Epithelial cell of esophagus (primary cell): ENCODE data around the gene ROR2.

Experiments
- DNase-seq: peaks from one replicate; pipeline ENCODE4 v3.0.0; 2010; ENCODE audit warnings: low read depth
- H3K4me3 ChIP-seq: 2 replicates; pipeline ENCODE4 v1.5.1; 2011; ENCODE audit warnings: mild to moderate bottlenecking, low read length, control low read depth
- TF ChIP-seq, protein P1 (sequence below): IDR thresholded peaks from 2 replicates; pipeline ENCODE4 v1.5.1; 2011; ENCODE audit warnings: low read depth, mild to moderate bottlenecking, low read length, control low read depth, inconsistent platforms; ENCODE audit not compliant: insufficient read depth; ENCODE audit errors: missing control alignments

The ROR2 gene

GRCh38 chr9:91680106-91680505, 269.9 kb downstream of the ROR2 start:
- DNase-seq: no peak
- no peak overlapping the region for H3K4me3 ChIP-seq
- TF ChIP-seq, protein P1, sequence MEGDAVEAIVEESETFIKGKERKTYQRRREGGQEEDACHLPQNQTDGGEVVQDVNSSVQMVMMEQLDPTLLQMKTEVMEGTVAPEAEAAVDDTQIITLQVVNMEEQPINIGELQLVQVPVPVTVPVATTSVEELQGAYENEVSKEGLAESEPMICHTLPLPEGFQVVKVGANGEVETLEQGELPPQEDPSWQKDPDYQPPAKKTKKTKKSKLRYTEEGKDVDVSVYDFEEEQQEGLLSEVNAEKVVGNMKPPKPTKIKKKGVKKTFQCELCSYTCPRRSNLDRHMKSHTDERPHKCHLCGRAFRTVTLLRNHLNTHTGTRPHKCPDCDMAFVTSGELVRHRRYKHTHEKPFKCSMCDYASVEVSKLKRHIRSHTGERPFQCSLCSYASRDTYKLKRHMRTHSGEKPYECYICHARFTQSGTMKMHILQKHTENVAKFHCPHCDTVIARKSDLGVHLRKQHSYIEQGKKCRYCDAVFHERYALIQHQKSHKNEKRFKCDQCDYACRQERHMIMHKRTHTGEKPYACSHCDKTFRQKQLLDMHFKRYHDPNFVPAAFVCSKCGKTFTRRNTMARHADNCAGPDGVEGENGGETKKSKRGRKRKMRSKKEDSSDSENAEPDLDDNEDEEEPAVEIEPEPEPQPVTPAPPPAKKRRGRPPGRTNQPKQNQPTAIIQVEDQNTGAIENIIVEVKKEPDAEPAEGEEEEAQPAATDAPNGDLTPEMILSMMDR: no peak

DNA sequence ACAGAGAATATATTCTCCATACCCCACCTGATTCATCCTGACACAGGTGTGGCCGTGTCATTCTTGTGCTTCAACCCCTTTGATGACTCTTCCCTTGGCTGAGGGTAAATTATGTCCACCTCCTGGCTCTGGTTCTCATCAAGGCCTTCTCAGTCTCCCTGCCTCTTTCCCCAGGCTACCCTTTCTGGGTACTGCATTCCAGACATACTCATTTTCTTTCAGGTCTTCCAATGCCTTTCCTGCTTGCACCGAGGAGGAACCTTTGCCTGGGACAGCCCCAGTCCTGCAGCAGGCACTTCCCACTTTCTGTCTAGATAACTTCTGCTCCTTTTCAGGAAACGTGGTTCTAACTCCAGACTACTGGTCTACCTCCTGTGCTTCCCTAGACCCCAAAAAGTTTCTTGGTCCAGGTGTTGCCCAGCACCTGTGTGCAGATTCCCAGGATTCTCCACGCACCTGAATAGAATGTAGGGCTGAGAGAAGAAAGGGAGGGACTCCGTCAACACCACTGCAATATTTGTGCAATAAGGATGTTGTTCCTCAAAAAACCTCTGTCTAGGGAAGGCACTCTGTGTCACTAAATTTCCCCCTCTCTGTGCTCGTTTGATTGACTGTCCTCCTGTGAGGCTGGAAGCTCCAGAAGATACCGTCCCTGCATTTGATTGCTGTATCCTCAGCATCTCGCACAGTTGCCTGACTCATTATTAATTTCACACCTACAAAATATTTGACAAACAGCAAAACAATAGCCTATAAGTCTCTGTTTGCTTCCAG, 271.0 kb downstream of the ROR2 start:
- TF ChIP-seq, protein P1: no peak
- no peak overlapping the region for H3K4me3 ChIP-seq
- DNase-seq: peak; percentile 45

- DNase-seq: no peak
- no peak overlapping the region for H3K4me3 ChIP-seq
- TF ChIP-seq, protein P1: no peak
These were observed 272.1 kb downstream of the ROR2 start for GRCh38 chr9:91677822-91678436.

GRCh38 chr9:91677331-91677730, 272.7 kb downstream of the ROR2 start:
- TF ChIP-seq, protein P1: no peak
- no peak overlapping the region for H3K4me3 ChIP-seq
- no peak for DNase-seq

DNA sequence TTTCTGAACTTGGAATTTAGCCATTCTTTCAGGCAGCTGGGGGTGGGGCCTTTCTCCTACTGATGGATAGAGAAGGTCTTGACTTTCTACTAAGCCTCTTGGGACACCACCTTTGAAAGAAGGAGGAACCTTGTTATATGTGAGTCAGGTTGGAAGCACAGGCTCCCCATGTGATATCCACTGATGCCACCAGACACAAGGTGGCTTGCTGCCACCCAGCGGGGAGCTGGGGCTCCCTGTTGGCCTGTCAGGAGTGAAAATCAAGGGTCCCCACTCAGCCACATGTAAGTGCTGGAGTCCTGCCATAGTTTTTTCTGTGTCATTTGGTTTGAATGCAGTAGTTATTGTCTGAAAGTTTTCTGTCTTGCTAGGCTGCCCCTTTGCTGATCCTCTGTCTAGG, 274.0 kb downstream of the ROR2 start:
- peak; percentile 51 for DNase-seq
- TF ChIP-seq, protein P1: peak; percentile 49
- H3K4me3 ChIP-seq: no peak overlapping the region

GRCh38 chr9:91664663-91665062, 285.4 kb downstream of the ROR2 start:
- no peak overlapping the region for H3K4me3 ChIP-seq
- no peak for DNase-seq
- TF ChIP-seq, protein P1: no peak
